Ureter (tissue), 1 donor: ENCODE measurements around the gene CACNA1D. TPM values are rescaled to one million over a fixed set of nuclear protein-coding genes. Genes with fewer than 3 reads are reported as not detected.

Experiments
- DNase-seq: peaks from one replicate; pipeline ENCODE4 v3.0.0-alpha.2; 2020; ENCODE audit warnings: low spot score
- total RNA-seq: library from RNA; stranded (reverse); gene quantifications from one replicate; pipeline ENCODE4 v1.2.4, GENCODE V29; 2023
- donor health status: DM: yes; HTN: yes; CAD: no.

CACNA1D gene
- total RNA-seq, 1 donor from 2014 or later: 84.4 TPM

- no peak for DNase-seq
These were observed 327.9 kb downstream of the CACNA1D start for GRCh38 chr3:53822331-53822741.

GRCh38 chr3:53823026-53823955 is 328.9 kb downstream of the CACNA1D start:
- peak; percentile 39 for DNase-seq

- DNase-seq: peak; percentile 25
These were observed 329.7 kb downstream of the CACNA1D start for GRCh38 chr3:53823956-53824657.

GRCh38 chr3:53824795-53825194 is 330.4 kb downstream of the CACNA1D start:
- DNase-seq: peak; percentile 29

- DNase-seq: no peak
These were observed 331.6 kb downstream of the CACNA1D start for GRCh38 chr3:53826048-53826447.

GRCh38 chr3:53828581-53828980 is 334.2 kb downstream of the CACNA1D start:
- DNase-seq: no peak

GRCh38 chr3:53829605-53830004 is 335.2 kb downstream of the CACNA1D start:
- no peak for DNase-seq

GRCh38 chr3:53830944-53831343 is 336.5 kb downstream of the CACNA1D start:
- no peak for DNase-seq

- DNase-seq: no peak
These were observed 338.7 kb downstream of the CACNA1D start for GRCh38 chr3:53833053-53833645.

GRCh38 chr3:53833700-53834099 is 339.3 kb downstream of the CACNA1D start:
- DNase-seq: no peak

GRCh38 chr3:53834429-53835095 is 340.2 kb downstream of the CACNA1D start:
- no peak for DNase-seq

- no peak for DNase-seq
These were observed 340.8 kb downstream of the CACNA1D start for GRCh38 chr3:53835257-53835656.

- DNase-seq: no peak
These were observed 341.9 kb downstream of the CACNA1D start for GRCh38 chr3:53836084-53836872.

- no peak for DNase-seq
These were observed 342.9 kb downstream of the CACNA1D start for GRCh38 chr3:53837331-53837730.

- no peak for DNase-seq
These were observed 346.9 kb downstream of the CACNA1D start for GRCh38 chr3:53841296-53841695.

GRCh38 chr3:53842436-53843194 is 348.2 kb downstream of the CACNA1D start:
- no peak for DNase-seq

GRCh38 chr3:53843195-53844177 is 349.1 kb downstream of the CACNA1D start:
- no peak for DNase-seq

GRCh38 chr3:53844262-53845102 is 350.1 kb downstream of the CACNA1D start:
- no peak for DNase-seq
